NCI-H1436 treated with DMSO at 0.1 percent for 48 hours (cell line): ENCODE measurements around the gene CDH4.

Experiments used
- DNase-seq: peaks from one replicate; lab custom pipeline; 2025; lab: John Stamatoyannopoulos, UW

Gene CDH4

GRCh38 chr20:61806995-61807394, 554.9 kb downstream of the CDH4 start:
- DNase-seq = no peak

DNA sequence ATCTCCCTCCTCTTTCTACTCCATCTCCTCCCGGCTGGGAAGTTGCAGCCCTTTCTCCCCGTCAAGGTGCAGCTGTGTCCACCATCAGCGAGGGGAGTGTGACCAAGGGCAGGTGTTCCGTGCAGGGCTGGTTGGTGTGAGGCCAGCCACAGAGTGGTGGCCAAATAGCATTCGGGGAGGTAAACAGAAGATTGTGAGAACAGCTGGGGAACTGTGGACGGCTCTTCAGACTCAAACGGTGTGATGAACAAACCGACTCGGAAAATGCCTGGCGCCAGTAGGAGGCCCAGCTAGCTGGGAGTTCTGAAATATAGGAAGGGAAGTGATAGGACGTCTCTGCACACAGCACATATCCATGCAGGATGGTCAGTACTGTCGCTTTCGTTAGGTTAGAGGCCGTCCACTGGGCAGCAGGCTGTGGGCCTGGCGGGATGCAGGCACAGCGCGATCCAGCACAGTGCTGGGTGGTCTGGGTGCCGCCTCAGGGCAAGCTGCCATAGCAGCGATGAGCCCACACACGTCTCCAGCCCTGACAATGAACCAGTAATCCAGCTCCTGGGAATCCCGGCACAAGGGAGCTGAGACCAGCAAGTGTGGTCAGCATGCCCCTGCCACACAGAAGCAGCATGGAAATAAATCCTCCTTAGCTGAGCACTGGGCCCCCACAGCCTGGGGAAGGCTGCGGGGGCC, 555.6 kb downstream of the CDH4 start:
- DNase-seq = no peak

DNA sequence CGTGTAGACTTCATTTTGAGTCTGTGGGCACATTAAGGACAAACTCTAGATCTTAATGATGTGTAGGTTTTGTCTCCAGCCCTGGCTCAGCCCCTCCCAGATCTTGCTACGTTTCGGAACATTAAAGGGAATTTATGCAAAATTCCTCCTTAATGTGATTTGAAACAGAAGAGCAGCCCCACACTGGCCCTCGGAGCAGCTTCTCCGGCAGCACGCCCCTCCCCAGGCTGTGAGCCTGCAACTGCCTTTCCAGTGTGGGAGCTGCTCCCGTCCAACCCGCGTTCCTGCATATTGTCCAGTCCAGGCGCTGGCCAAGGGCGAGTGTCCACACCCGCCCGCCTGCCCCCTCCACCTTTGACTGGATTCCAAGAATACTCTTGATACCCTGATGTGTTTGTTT, 556.4 kb downstream of the CDH4 start:
- DNase-seq = no peak

DNA sequence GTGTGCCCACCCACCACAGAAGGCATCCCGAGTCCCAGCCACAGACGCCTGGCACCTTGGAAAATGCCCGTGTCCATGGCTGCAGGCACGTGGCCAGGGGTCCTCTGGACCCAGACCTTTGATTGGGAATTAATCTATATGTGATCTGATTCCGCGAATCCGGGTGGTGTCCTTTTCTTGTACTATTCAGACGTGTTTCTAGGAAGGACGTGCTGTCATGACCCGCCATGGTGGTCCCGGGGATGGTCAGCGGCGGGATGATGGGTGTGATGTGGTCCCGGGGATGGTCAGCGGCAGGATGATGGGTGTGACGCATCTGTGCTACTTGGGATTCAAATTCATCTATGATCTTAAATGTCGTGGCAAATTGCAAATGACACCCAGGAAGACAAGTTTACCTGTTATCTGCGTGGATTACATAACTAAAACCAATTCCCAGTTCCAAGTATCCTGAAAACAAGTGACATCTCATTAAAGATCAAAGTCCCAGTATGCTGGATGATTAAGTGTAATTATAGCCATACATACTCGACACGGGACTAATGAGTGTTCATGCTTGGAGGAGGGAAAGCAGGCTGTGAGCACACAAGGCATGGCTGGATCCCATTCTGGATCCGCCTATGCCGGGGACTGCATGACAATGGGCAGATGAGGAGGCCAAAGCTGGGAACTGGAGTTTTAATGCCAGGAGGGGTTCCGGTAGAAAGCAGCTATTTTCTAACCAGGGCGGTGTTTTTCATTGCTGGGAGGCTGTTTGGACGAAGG, 557.1 kb downstream of the CDH4 start:
- DNase-seq = no peak

GRCh38 chr20:61810066-61810737, 558.1 kb downstream of the CDH4 start:
- DNase-seq = no peak

DNA sequence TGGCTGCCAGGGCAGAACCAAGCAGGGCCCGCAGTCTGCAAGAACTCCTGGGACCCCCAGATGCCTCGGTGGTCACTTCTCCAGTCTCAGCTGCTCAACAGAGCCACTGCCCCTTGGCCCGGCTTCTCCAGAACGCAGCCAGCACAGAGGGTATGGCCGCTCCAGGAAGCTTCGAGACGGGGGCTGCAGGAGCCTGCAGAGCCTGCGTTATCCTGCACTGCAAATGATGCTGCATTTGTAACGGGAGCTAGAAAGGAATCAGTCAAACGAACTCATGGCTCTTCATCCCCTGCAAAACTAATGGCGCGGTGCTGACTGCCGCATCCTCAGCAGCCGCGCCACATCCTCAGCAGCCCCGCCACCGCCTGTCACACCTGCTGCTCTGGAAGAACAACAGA, 558.7 kb downstream of the CDH4 start:
- DNase-seq = no peak

DNA sequence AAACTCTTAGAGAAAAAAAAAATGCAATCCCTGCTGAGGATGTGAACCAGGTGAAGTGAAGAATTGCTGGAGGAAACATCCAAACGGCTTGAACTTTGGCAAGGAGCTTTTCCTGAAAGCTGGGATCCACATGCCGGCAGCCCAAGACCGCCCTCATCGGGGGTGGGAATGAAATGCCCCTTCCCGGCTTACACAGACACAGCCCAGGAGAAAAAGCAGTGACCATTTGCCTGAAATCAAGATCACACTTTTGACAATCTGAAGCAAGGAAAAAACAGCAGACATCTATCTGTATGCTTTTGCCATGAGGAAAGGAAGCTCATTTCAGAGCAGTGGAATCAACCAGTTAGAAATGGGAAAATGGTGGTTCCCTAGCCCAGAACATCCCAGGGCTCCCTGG, 559.1 kb downstream of the CDH4 start:
- no peak for DNase-seq

GRCh38 chr20:61812121-61812844, 560.2 kb downstream of the CDH4 start:
- no peak for DNase-seq

DNA sequence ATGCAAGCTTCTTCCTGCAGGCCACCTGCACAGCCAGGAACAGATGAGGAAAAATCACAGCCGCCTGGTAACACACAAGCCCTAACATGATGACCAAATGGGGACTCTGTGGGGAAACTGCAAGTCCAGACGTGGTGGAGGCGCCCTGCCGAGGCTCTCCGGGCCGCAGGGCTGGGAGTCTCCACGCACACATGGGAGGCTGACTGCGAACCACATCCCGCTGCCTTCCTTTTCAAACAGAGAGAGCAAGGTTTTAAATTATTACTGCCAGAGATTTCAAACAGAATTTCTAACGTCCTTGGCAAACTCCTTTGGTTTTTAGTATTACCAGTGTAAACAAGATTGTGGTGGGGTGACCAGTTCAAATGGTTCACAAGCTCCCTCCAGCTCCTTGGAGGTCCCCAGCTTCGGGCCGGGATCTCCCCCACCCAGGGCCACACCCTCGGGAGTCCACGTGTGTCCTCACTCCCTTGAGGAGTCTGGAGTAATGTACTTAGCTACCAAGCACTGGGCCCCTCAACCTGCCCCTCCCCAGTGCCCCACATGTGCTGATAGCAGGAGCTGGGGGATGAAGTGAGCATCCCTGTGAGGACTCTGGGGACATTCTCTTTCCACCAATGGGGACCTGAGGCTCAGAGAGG, 560.9 kb downstream of the CDH4 start:
- no peak for DNase-seq

DNA sequence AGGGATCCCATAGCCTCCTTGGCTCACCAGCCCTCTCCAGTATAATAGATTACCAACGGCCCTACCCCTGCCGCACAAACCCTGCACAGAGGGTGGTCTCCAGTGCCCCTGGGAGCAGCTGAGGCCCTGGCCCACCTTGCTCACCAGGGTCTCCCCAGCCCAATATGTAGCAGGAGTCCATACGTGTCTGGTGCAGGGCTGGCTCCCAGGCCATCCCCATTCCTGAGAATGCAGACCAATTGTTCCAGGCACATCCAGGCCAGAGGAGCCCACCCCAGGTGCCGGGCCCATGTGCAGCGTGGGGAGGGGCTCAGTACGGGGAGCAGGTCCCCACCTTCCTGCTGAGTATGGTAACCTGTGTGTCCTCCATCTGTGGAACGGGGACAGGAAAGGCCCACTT, 561.7 kb downstream of the CDH4 start:
- no peak for DNase-seq

DNA sequence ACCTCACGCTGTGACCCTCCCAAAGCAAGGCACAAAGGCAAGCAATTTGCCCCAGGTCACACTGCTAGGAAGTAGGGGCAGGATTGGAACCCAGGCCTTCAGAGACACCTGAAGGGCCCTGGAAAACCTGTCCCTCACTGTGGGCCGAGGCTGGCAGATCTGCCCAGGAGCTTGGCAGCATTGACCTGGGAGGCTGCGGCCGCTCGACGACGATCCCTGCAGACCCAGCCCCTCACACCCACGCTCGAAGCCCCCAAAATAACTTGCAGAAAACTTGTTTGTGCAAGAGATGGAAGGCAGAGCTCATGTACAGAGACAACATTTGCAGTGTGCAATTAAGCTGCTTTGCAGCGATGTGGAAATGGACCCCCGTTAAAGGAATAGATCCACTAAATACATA, 562.2 kb downstream of the CDH4 start:
- DNase-seq = no peak

GRCh38 chr20:61814726-61815125, 562.7 kb downstream of the CDH4 start:
- DNase-seq = no peak

- no peak for DNase-seq
Measured at GRCh38 chr20:61815176-61815575, 563.1 kb downstream of the CDH4 start.

- DNase-seq = no peak
Measured at GRCh38 chr20:61815678-61816077, 563.6 kb downstream of the CDH4 start.

GRCh38 chr20:61816606-61817460, 564.8 kb downstream of the CDH4 start:
- DNase-seq = no peak

- DNase-seq = no peak
Measured at GRCh38 chr20:61817575-61817974, 565.5 kb downstream of the CDH4 start.

DNA sequence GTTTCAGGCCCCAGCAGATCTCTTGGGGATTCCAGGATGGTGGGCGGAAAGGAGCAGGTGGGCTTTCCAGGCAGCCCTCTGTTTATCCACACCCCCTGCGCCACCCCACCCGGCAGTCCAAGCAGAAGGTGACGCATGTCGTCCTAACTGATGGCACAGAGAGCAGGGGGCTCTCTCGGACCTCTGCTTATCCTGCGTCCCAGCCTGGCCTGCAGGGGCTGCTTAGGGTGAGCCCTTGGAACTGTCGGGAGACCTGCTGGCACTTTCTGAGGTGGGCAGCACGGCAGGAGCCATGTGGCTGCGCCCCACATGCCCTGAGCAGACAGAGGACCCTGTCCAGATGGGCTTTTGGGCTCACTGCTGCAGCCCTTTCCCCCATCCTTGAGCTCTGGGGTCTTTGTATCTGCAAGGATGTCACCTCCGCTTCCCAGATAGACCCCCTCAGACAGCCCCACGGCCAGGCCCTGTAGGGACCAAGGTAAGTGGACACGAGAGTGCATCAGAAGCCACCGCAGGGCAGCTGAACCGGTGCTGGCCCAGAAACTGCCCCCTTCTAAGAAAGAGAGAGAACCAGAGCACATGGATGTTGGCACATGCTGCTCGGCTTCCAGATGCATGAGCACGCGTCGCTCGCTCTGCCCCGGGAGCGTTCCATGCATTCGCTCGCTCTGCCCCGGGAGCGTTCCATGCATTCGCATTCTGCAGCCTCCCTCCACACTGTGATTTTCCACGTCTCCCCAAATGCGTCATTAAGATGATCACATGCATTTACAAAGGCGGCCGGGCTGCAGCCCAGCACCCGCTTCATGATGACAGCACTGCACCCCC, 566.9 kb downstream of the CDH4 start:
- no peak for DNase-seq

GRCh38 chr20:61819574-61819846, 567.4 kb downstream of the CDH4 start:
- no peak for DNase-seq

DNA sequence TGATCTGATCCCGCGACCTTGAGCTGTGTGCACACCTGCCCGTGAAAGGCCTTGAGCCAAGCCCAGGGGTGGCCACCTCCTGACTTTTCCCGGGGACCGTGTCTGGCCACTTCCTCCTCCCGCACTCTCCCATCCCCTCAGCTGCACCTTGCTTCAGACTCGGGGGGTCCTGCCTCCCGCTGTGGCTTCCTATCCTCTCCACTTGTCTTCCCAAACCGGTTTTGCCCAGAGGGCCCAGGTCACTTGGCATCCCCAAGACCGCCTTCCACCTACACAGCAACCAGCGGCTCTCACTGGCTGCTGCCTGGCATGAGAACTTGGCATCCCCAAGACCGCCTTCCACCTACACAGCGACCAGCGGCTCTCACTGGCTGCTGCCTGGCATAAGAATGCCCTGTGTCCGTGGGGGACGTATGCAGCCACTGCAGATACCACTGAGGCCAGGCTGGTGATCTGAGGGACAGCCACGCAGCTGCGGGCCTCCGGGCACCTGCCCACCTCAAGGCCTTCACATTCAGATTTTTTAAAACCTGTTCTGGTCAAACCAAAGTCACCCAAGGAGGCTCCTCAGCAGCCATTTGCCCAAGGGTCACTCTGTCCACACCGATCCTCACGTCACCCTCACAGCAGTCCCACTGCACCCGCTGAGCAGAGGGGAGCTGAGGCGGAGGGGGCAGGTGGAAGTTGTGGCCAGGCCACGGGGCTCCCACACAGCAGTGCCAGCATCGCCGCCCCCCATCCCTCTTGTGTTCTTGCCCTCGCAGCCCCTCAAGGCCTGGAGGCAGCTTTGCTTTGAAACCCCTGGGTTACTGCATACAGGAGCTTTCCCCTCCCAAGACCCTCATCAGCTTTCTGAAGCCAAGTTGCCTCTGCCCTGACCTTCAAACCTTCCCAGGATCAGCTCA, 568.1 kb downstream of the CDH4 start:
- DNase-seq = no peak
